K562 (cell line): ENCODE measurements around the gene GZMM. TPM values are rescaled to one million over a fixed set of nuclear protein-coding genes. Genes with fewer than 3 reads are reported as not detected.

Source experiments
- ATAC-seq: fragments of 200-7000 bp; cut with Tn5 transposase; 3 replicates; pipeline ENCODE4 v1.9.1; 2020; ENCODE audit warnings: moderate library complexity
- BruUV-seq: library from RNA; stranded (reverse); fragments of 400-500 nt; replicated peaks from 2 replicates; lab custom pipeline; 2021; lab: Mats Ljungman, UMichigan
- CTCF ChIA-PET: fragments of 300-600 bp; formaldehyde crosslinking; extraction: SDS; loops from one replicate; lab custom pipeline; 2021; ENCODE audit warnings: low intra/inter-chr PET ratio; lab: Yijun Ruan, JAX
- POLR2A ChIA-PET: fragments of 300-600, 350-650 bp; sonication (Branson Sonifier 250); formaldehyde crosslinking; extraction: SDS; loops from one replicate; lab custom pipeline; 2021; ENCODE audit warnings: antibody characterized with exemption, inconsistent platforms; lab: Yijun Ruan, JAX
- DNase-seq, 4 experiments: peaks; one replicate each; pipeline versions ENCODE4 v3.0.0 to v3.0.0-alpha.2; 2011 to 2018; ENCODE audit warnings: low spot score in 3 of 4, mixed read lengths in 3 of 4; ENCODE audit errors: extremely low read depth in 1 of 4
- FAIRE-seq: peaks from 2 replicates; lab custom pipeline; 2011; peaks lifted over from hg19 to GRCh38; lab: Jason Lieb, UNC
- H2AFZ ChIP-seq: 2 replicates; pipeline ENCODE4 v1.6.0; 2011; ENCODE audit warnings: low read depth, low read length, control low read depth, inconsistent platforms
- H3K27ac ChIP-seq: fragments of 200-600 bp; 3 replicates; pipeline ENCODE4 v1.8.0; 2011; ENCODE audit warnings: low read depth, mild to moderate bottlenecking, control low read depth, inconsistent platforms, low read length, moderate library complexity, mixed read lengths; ENCODE audit errors: extremely low read depth
- H3K27me3 ChIP-seq, 2 experiments: fragments of 300-600 bp in 1 of 2; 2 replicates in 1 of 2; 3 replicates in 1 of 2; pipeline versions ENCODE4 v1.6.0 to v1.8.0; 2011; ENCODE audit warnings: inconsistent platforms in 2 of 2, low read length in 2 of 2, mild to moderate bottlenecking in 1 of 2, mixed read lengths in 1 of 2, moderate library complexity in 1 of 2; ENCODE audit not compliant: control insufficient read depth in 2 of 2, insufficient read depth in 2 of 2
- H3K36me3 ChIP-seq: fragments of 300-600 bp; 3 replicates; pipeline ENCODE4 v1.8.0; 2011; ENCODE audit warnings: mild to moderate bottlenecking, low read length, inconsistent platforms; ENCODE audit not compliant: control insufficient read depth, insufficient read depth
- H3K4me1 ChIP-seq, 2 experiments: fragments of 200-600 bp in 1 of 2; replicated peaks in 1 of 2; 2 replicates in 1 of 2; 3 replicates in 1 of 2; pipeline versions ENCODE4 v1.5.1 to v1.8.0; 2011; ENCODE audit warnings: inconsistent platforms in 2 of 2, low read length in 2 of 2, mild to moderate bottlenecking in 1 of 2, mixed read lengths in 1 of 2, moderate library complexity in 1 of 2; ENCODE audit not compliant: control insufficient read depth in 2 of 2, insufficient read depth in 2 of 2
- H3K4me2 ChIP-seq: 2 replicates; pipeline ENCODE4 v1.6.1; 2011; ENCODE audit warnings: low read length, control low read depth, inconsistent platforms, mixed read lengths; ENCODE audit not compliant: insufficient read depth
- H3K4me3 ChIP-seq: fragments of 200-600 bp; sonication (generic), shearing (Covaris generic); 2 replicates; pipeline ENCODE4 v1.5.1; 2016; ENCODE audit warnings: control low read depth, inconsistent platforms
- H3K79me2 ChIP-seq: fragments of 200-600 bp; 3 replicates; pipeline ENCODE4 v1.8.0; 2011; ENCODE audit warnings: low read length, inconsistent platforms; ENCODE audit not compliant: control insufficient read depth, insufficient read depth
- H3K9ac ChIP-seq, 2 experiments: 2 replicates each; pipeline versions ENCODE4 v1.6.0 to v1.6.1; 2011; ENCODE audit warnings: low read depth in 2 of 2, low read length in 2 of 2, control low read depth in 1 of 2, inconsistent platforms in 1 of 2, mild to moderate bottlenecking in 1 of 2, mixed read lengths in 1 of 2; ENCODE audit not compliant: insufficient read depth in 1 of 2
- H3K9me1 ChIP-seq: one replicate; pipeline ENCODE4 v1.6.0; 2011; ENCODE audit warnings: inconsistent platforms, mild to moderate bottlenecking, low read length, moderate library complexity; ENCODE audit not compliant: control insufficient read depth, insufficient read depth
- H3K9me3 ChIP-seq: replicated peaks from 2 replicates; pipeline ENCODE4 v1.5.1; 2011; ENCODE audit warnings: low read depth, low read length, inconsistent platforms; ENCODE audit not compliant: control insufficient read depth, insufficient read depth
- H4K20me1 ChIP-seq: replicated peaks from 2 replicates; pipeline ENCODE4 v1.6.1; 2011; ENCODE audit warnings: low read length, inconsistent platforms, mixed read lengths; ENCODE audit not compliant: control insufficient read depth, insufficient read depth
- CEBPB ChIP-seq: fragments of 450-650 bp; IDR thresholded peaks from 2 replicates; pipeline ENCODE4 v1.6.1; 2016; ENCODE audit warnings: missing genetic modification characterization, missing compliant biosample characterization
- ESRRA ChIP-seq: fragments of 450-650 bp; IDR thresholded peaks from 2 replicates; pipeline ENCODE4 v1.6.1; 2014; ENCODE audit warnings: low read depth, mild to moderate bottlenecking, moderate library complexity, borderline replicate concordance
- POLR2AphosphoS2 ChIP-seq: IDR thresholded peaks from 2 replicates; pipeline ENCODE4 v1.6.1; 2012; ENCODE audit warnings: low read length, improper control_type of control experiment
- POLR2G ChIP-seq: fragments of 200-400 bp; formaldehyde crosslinking; IDR thresholded peaks from 2 replicates; pipeline ENCODE4 v1.6.1; 2017; ENCODE audit warnings: low read depth, mild to moderate bottlenecking, antibody characterized with exemption, low read length, moderate library complexity
- POLR3G ChIP-seq: IDR thresholded peaks from 2 replicates; pipeline ENCODE4 v1.6.1; 2011; ENCODE audit not compliant: insufficient read length, insufficient replicate concordance; ENCODE audit errors: extremely low read depth
- PPARD ChIP-seq: fragments of 250-450 bp; sonication (Bioruptor Pico); IDR thresholded peaks from 2 replicates; pipeline ENCODE4 v1.8.0; 2022; ENCODE audit warnings: inconsistent platforms, mild to moderate bottlenecking, moderate library complexity
- SP2 ChIP-seq: IDR thresholded peaks from 2 replicates; pipeline ENCODE4 v1.6.1; 2011; ENCODE audit warnings: mild to moderate bottlenecking, low read depth, low read length, moderate library complexity; ENCODE audit not compliant: poor library complexity, severe bottlenecking; ENCODE audit errors: extremely low read depth
- STAT5B ChIP-seq: fragments of 250-450 bp; sonication (Bioruptor Pico); IDR thresholded peaks from 2 replicates; pipeline ENCODE4 v1.8.0; 2021; ENCODE audit warnings: mild to moderate bottlenecking, inconsistent platforms
- YBX1 ChIP-seq: fragments of 450-650 bp; IDR thresholded peaks from 2 replicates; pipeline ENCODE4 v1.7.1; 2016; ENCODE audit warnings: mild to moderate bottlenecking
- ZBED1 ChIP-seq: IDR thresholded peaks from 2 replicates; pipeline ENCODE4 v1.6.1; 2014
- ZFPM2 ChIP-seq: fragments of 250-450 bp; sonication (Bioruptor Pico); IDR thresholded peaks from 2 replicates; pipeline ENCODE4 v1.5.1; 2022; ENCODE audit warnings: mild to moderate bottlenecking
- ZNF384 ChIP-seq: IDR thresholded peaks from 2 replicates; pipeline ENCODE4 v1.6.1; 2012; ENCODE audit warnings: low read depth, low read length, improper control_type of control experiment
- WGBS: fragments of 100-300 bp; shearing (Covaris generic); methylation state at CpG from one replicate; pipeline ENCODE4 v1.1.6; 2016; ENCODE audit warnings: low coverage, mixed read lengths; ENCODE audit not compliant: insufficient coverage; ENCODE audit errors: missing lambda C conversion rate; 5-methylcytosine and 5-hydroxymethylcytosine counted together
- in situ Hi-C: fragments of 300-500 bp; cut with MboI; formaldehyde crosslinking; loops from 4 replicates; pipeline ENCODE4 v1.15.0; 2018; ENCODE audit warnings: inconsistent platforms, mixed read lengths
- intact Hi-C: fragments of 100-400 bp; cut with micrococcal nuclease; formaldehyde crosslinking; loops from 2 replicates; pipeline ENCODE4 v1.14.2; 2022
- polyA plus RNA-seq, 8 experiments: library from polyadenylated mRNA; depleted of rRNA in 4 of 8; stranded (reverse) in 5 of 8; unstranded in 3 of 8; fragments of >200 nt; fragmentation: Nextera tagmentation in 2 of 8; fragmentation: Illumina TruSeq in 1 of 8; extraction: Ambion mirVana in 2 of 8; extraction: Trizol in 1 of 8; gene quantifications; 2 replicates each; pipeline versions ENCODE4 v1.2.1 to v1.2.3, GENCODE V29; 2011 to 2014; ENCODE audit warnings: inconsistent platforms in 1 of 8, missing spikeins in 1 of 8
- total RNA-seq, 7 experiments: library from RNA; depleted of rRNA in 6 of 7; stranded (reverse); fragments of >200 nt in 6 of 7; fragmentation: Illumina TruSeq in 2 of 7; extraction: Trizol in 2 of 7; gene quantifications; 2 replicates each; pipeline versions ENCODE4 v1.2.1 to v1.2.3, GENCODE V29; 2011 to 2021; ENCODE audit warnings: low replicate concordance in 1 of 7
- TF ChIP-seq, protein P1 (sequence below): fragments of 450-650 bp; formaldehyde crosslinking; IDR thresholded peaks from 2 replicates; pipeline ENCODE4 v1.4.0; 2020; ENCODE audit warnings: mild to moderate bottlenecking, mixed read lengths
- TF ChIP-seq, protein P2 (sequence below): sonication (generic); formaldehyde crosslinking; IDR thresholded peaks from 2 replicates; pipeline ENCODE4 v1.8.1; 2023; ENCODE audit warnings: mild to moderate bottlenecking, missing genetic modification reagents
- TF ChIP-seq, protein P3 (sequence below): fragments of 450-650 bp; formaldehyde crosslinking; IDR thresholded peaks from 2 replicates; pipeline ENCODE4 v1.4.0; 2020; ENCODE audit warnings: mild to moderate bottlenecking
- TF ChIP-seq, protein P4 (sequence below): fragments of 450-650 bp; IDR thresholded peaks from 2 replicates; pipeline ENCODE4 v1.6.1; 2016

Gene GZMM
- total and polyA plus RNA-seq, 9 of the 15 experiments (the other 6 are each of a cell fraction or from before 2014, with no cell fraction given): 0.08 to 2.6 (median 0.70) TPM; not detected in 2

DNA sequence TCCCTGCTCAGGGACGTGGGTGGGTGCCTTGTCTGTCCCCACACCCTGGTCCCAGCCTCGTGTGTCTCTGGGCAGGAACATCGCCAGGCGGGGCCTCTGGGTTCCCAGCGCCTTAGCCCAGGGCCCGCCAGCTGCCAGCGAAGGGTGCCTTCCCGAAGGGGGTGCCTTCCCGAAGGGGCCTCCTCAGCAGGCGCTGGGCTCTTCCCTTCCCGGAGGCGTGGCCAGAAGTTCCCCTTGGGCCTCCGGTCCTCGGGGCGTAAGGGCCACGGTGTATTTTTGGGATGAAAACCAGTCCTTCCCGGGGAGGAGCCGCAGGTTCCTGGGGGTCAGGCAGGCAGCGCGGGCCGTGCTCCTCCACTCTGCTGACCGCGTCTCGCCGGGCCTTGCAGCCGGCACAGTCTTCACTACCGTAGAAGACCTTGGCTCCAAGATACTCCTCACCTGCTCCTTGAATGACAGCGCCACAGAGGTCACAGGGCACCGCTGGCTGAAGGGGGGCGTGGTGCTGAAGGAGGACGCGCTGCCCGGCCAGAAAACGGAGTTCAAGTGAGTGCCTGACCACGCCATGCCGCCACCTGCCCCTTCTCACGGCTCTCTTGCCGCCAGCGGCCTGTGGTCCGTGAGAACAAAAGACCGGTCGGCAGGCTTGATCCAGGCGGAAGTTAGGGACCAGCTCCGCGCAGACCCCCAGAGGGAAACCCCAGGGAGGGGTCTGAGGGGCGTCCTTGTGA is 35.4 kb downstream of the GZMM start (continued):
- no peak for TF ChIP-seq YBX1
- TF ChIP-seq CEBPB: no peak
- TF ChIP-seq, protein P1, sequence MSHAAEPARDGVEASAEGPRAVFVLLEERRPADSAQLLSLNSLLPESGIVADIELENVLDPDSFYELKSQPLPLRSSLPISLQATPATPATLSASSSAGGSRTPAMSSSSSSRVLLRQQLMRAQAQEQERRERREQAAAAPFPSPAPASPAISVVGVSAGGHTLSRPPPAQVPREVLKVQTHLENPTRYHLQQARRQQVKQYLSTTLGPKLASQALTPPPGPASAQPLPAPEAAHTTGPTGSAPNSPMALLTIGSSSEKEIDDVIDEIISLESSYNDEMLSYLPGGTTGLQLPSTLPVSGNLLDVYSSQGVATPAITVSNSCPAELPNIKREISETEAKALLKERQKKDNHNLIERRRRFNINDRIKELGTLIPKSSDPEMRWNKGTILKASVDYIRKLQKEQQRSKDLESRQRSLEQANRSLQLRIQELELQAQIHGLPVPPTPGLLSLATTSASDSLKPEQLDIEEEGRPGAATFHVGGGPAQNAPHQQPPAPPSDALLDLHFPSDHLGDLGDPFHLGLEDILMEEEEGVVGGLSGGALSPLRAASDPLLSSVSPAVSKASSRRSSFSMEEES (CRISPR knock-in tag): no peak
- no peak for TF ChIP-seq POLR2AphosphoS2
- TF ChIP-seq, protein P2, sequence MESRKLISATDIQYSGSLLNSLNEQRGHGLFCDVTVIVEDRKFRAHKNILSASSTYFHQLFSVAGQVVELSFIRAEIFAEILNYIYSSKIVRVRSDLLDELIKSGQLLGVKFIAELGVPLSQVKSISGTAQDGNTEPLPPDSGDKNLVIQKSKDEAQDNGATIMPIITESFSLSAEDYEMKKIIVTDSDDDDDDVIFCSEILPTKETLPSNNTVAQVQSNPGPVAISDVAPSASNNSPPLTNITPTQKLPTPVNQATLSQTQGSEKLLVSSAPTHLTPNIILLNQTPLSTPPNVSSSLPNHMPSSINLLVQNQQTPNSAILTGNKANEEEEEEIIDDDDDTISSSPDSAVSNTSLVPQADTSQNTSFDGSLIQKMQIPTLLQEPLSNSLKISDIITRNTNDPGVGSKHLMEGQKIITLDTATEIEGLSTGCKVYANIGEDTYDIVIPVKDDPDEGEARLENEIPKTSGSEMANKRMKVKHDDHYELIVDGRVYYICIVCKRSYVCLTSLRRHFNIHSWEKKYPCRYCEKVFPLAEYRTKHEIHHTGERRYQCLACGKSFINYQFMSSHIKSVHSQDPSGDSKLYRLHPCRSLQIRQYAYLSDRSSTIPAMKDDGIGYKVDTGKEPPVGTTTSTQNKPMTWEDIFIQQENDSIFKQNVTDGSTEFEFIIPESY (CRISPR knock-in tag): peak; percentile 69

DNA sequence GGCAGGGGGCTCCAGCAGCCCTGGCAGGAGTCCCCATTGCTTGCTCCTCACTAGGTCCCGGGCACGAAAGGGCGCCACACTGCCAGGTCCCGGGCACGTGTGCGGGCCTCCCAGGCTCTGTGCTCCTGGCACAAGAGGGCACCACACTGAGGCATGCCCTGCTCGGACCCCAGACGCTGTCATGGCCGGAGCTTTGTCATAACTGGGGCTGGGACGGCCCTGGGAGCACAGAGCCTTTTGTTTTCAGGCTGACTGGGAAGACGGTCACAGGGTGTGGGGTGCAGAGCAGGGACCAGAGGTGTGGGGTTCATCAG is 35.9 kb downstream of the GZMM start:
- no peak overlapping the region for H3K27ac ChIP-seq
- DNase-seq (no peak), FAIRE-seq (no peak), ATAC-seq (no peak)
- H4K20me1 ChIP-seq: peaks cover 71% of the 10 kb centered on the region
- peaks cover 15% of the 10 kb centered on the region for H3K9me1 ChIP-seq
- H3K4me3 ChIP-seq: no peak overlapping the region
- H3K27me3 ChIP-seq: no peaks in the 10 kb centered on the region
- WGBS: 99% methylated on average over 10 of the region's 11 CpGs
- H3K79me2 ChIP-seq: peaks cover 58% of the 10 kb centered on the region
- in situ Hi-C loops: no loop called here
- H2AFZ ChIP-seq: no peak overlapping the region
- no TSS peak for BruUV-seq
- ChIA-PET CTCF (no interaction called here), POLR2A (interaction anchor here (0.7 kb wide), 1 partner anchor 54 kb away, joined by 3 read pairs; no protein-coding TSS in a partner anchor)
- H3K9ac ChIP-seq: no peak overlapping the region
- H3K36me3 ChIP-seq: peaks cover 76% of the 10 kb centered on the region; the same call in 2 of the 3 replicates
- no peak overlapping the region for H3K4me2 ChIP-seq
- no peaks in the 10 kb centered on the region for H3K9me3 ChIP-seq
- peaks cover 18 to 94% of the 10 kb centered on the region in 2 experiments for H3K4me1 ChIP-seq
- intact Hi-C loops: loop anchor here (10.0 kb wide), 2 partner anchors 45 to 155 kb away; partner anchors contain the start of gene CDC34
- TF ChIP-seq SP2: no peak
- no peak for TF ChIP-seq POLR3G
- TF ChIP-seq ZNF384: no peak
- TF ChIP-seq POLR2AphosphoS2: no peak
- no peak for TF ChIP-seq STAT5B (CRISPR knock-in tag)
- TF ChIP-seq, protein P3, sequence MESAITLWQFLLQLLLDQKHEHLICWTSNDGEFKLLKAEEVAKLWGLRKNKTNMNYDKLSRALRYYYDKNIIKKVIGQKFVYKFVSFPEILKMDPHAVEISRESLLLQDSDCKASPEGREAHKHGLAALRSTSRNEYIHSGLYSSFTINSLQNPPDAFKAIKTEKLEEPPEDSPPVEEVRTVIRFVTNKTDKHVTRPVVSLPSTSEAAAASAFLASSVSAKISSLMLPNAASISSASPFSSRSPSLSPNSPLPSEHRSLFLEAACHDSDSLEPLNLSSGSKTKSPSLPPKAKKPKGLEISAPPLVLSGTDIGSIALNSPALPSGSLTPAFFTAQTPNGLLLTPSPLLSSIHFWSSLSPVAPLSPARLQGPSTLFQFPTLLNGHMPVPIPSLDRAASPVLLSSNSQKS (CRISPR knock-in tag): no peak
- TF ChIP-seq PPARD (CRISPR knock-in tag): no peak
- TF ChIP-seq POLR2G: peak; percentile 22; the same call in 1 of the 2 replicates
- TF ChIP-seq, protein P4, sequence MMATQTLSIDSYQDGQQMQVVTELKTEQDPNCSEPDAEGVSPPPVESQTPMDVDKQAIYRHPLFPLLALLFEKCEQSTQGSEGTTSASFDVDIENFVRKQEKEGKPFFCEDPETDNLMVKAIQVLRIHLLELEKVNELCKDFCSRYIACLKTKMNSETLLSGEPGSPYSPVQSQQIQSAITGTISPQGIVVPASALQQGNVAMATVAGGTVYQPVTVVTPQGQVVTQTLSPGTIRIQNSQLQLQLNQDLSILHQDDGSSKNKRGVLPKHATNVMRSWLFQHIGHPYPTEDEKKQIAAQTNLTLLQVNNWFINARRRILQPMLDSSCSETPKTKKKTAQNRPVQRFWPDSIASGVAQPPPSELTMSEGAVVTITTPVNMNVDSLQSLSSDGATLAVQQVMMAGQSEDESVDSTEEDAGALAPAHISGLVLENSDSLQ: no peak
- TF ChIP-seq ZFPM2 (CRISPR knock-in tag): no peak
- no peak for TF ChIP-seq ZBED1
- TF ChIP-seq ESRRA: no peak
